ACC112 (cell line): Measurements from ENCODE around the gene ERBB4.

ENCODE experiments used
- H2AFZ ChIP-seq: fragments of 200-600 bp; sonication (generic); one replicate; pipeline ENCODE4 v1.6.0; 2017; ENCODE audit warnings: antibody characterized with exemption, low read length; ENCODE audit not compliant: unreplicated experiment
- H3K27ac ChIP-seq: fragments of 200-600 bp; sonication (generic); 2 replicates; pipeline ENCODE4 v1.5.1; 2014; ENCODE audit warnings: low read depth, mild to moderate bottlenecking, antibody characterized with exemption, low read length, moderate library complexity
- H3K27me3 ChIP-seq: fragments of 200-600 bp; sonication (generic); 2 replicates; pipeline ENCODE4 v1.6.1; 2014; ENCODE audit warnings: mild to moderate bottlenecking, antibody characterized with exemption, low read length, moderate library complexity, mixed read lengths; ENCODE audit not compliant: insufficient read depth
- H3K36me3 ChIP-seq: fragments of 200-600 bp; sonication (generic); 2 replicates; pipeline ENCODE4 v1.6.1; 2016; ENCODE audit warnings: mild to moderate bottlenecking, antibody characterized with exemption, low read length, moderate library complexity, mixed read lengths; ENCODE audit not compliant: insufficient read depth
- H3K4me1 ChIP-seq: fragments of 200-600 bp; sonication (generic); one replicate; pipeline ENCODE4 v1.6.1; 2016; ENCODE audit warnings: low read length, mixed read lengths; ENCODE audit not compliant: insufficient read depth, unreplicated experiment, control insufficient read depth
- H3K4me3 ChIP-seq: fragments of 200-600 bp; sonication (generic); 2 replicates; pipeline ENCODE4 v1.5.1; 2014; ENCODE audit warnings: mild to moderate bottlenecking, low read depth, low read length
- H3K79me2 ChIP-seq: fragments of 200-600 bp; sonication (generic); one replicate; pipeline ENCODE4 v1.6.0; 2016; ENCODE audit warnings: low read length; ENCODE audit not compliant: control insufficient read depth, unreplicated experiment, insufficient read depth

The ERBB4 gene

GRCh38 chr2:212299943-212300342, 238.7 kb downstream of the ERBB4 start:
- H3K36me3 ChIP-seq: no peaks in the 10 kb centered on the region
- H3K4me3 ChIP-seq: no peak overlapping the region
- H2AFZ ChIP-seq: no peak overlapping the region
- no peak overlapping the region for H3K27ac ChIP-seq
- no peaks in the 10 kb centered on the region for H3K4me1 ChIP-seq
- no peaks in the 10 kb centered on the region for H3K27me3 ChIP-seq
- no peaks in the 10 kb centered on the region for H3K79me2 ChIP-seq

DNA sequence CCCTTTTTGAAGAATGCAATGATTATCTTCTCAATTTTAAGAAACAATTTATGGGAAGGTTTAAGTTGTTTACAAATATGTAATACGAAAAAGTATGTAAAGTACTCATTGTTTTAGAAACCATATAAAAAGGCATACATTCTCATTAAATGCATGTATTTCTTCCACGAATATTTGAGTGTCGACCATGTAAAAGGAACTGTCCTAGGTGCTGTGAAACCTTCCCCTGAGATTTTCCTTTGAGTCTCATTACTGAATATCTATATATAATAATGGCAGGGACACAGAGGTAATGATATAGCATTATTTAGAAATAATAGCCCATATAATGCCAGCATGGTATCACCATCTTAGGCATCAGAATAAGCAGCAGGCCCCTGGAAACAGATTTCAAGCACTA, 239.3 kb downstream of the ERBB4 start:
- H3K79me2 ChIP-seq: no peaks in the 10 kb centered on the region
- no peak overlapping the region for H2AFZ ChIP-seq
- no peak overlapping the region for H3K27ac ChIP-seq
- no peak overlapping the region for H3K4me3 ChIP-seq
- H3K36me3 ChIP-seq: no peaks in the 10 kb centered on the region
- no peaks in the 10 kb centered on the region for H3K4me1 ChIP-seq
- H3K27me3 ChIP-seq: no peaks in the 10 kb centered on the region

GRCh38 chr2:212295571-212295970, 243.0 kb downstream of the ERBB4 start:
- no peaks in the 10 kb centered on the region for H3K27me3 ChIP-seq
- H3K4me1 ChIP-seq: no peaks in the 10 kb centered on the region
- no peaks in the 10 kb centered on the region for H3K79me2 ChIP-seq
- no peaks in the 10 kb centered on the region for H3K36me3 ChIP-seq
- no peak overlapping the region for H2AFZ ChIP-seq
- H3K4me3 ChIP-seq: no peak overlapping the region
- no peak overlapping the region for H3K27ac ChIP-seq

DNA sequence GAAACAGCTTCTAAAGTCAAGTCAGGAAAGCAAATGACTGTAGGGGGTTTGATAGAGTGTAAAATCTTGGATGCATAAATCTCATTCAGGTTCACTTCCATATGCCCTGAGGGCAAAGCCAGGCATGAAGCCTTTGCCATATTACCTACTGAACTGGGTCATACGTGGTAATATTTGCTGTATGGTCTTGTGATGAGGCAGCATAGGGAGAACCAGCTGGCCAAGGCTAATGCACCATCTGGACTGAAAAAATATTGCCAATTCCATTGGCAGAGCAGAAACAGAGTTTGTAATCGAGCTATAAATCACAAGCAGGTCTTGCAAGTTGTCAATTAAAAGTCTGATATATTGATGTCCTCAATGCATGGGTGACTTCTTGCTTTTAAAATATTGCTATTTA, 243.8 kb downstream of the ERBB4 start:
- no peaks in the 10 kb centered on the region for H3K79me2 ChIP-seq
- no peaks in the 10 kb centered on the region for H3K27me3 ChIP-seq
- H2AFZ ChIP-seq: no peak overlapping the region
- no peaks in the 10 kb centered on the region for H3K4me1 ChIP-seq
- no peak overlapping the region for H3K4me3 ChIP-seq
- H3K27ac ChIP-seq: no peak overlapping the region
- H3K36me3 ChIP-seq: no peaks in the 10 kb centered on the region

GRCh38 chr2:212289301-212289700, 249.3 kb downstream of the ERBB4 start:
- Histone ChIP-seq H2AFZ (peak overlapping the region; percentile 29), H3K27ac (no peak overlapping the region), H3K36me3 (no peaks in the 10 kb centered on the region), H3K79me2 (no peaks in the 10 kb centered on the region), H3K4me3 (no peak overlapping the region), H3K27me3 (no peaks in the 10 kb centered on the region), H3K4me1 (no peaks in the 10 kb centered on the region)

DNA sequence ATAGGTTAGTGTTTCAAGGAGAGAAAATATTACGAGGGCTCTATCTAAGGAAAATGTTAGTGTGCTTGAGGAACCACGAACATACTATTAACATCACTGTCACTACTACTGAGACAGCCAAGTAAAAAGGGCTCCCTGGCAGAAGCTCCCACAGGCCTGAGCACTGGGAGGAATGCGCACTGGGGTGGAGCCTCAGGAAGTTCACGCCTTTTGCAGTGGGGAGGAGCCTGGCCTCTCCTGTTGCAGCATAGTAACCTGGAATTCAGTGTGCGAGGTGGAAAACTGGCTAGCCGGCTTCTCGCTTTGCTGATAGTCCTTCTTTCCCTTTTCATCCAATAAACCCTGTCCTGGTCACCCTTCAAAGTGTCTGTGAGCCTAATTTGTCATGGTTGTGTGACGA, 250.3 kb downstream of the ERBB4 start:
- no peak overlapping the region for H3K4me3 ChIP-seq
- no peak overlapping the region for H2AFZ ChIP-seq
- no peaks in the 10 kb centered on the region for H3K79me2 ChIP-seq
- no peaks in the 10 kb centered on the region for H3K27me3 ChIP-seq
- no peak overlapping the region for H3K27ac ChIP-seq
- H3K4me1 ChIP-seq: no peaks in the 10 kb centered on the region
- H3K36me3 ChIP-seq: no peaks in the 10 kb centered on the region

GRCh38 chr2:212284166-212284565, 254.4 kb downstream of the ERBB4 start:
- Histone ChIP-seq H3K36me3 (no peaks in the 10 kb centered on the region), H3K79me2 (no peaks in the 10 kb centered on the region), H3K4me3 (no peak overlapping the region), H3K27me3 (no peaks in the 10 kb centered on the region), H2AFZ (no peak overlapping the region), H3K27ac (no peak overlapping the region), H3K4me1 (no peaks in the 10 kb centered on the region)

GRCh38 chr2:212282671-212283261, 255.8 kb downstream of the ERBB4 start:
- no peaks in the 10 kb centered on the region for H3K4me1 ChIP-seq
- no peak overlapping the region for H3K4me3 ChIP-seq
- no peaks in the 10 kb centered on the region for H3K27me3 ChIP-seq
- no peaks in the 10 kb centered on the region for H3K36me3 ChIP-seq
- H3K79me2 ChIP-seq: no peaks in the 10 kb centered on the region
- no peak overlapping the region for H2AFZ ChIP-seq
- no peak overlapping the region for H3K27ac ChIP-seq

GRCh38 chr2:212276813-212277212, 261.8 kb downstream of the ERBB4 start:
- Histone ChIP-seq H3K79me2 (no peaks in the 10 kb centered on the region), H3K4me3 (no peak overlapping the region), H2AFZ (no peak overlapping the region), H3K36me3 (no peaks in the 10 kb centered on the region), H3K27me3 (no peaks in the 10 kb centered on the region), H3K27ac (no peak overlapping the region), H3K4me1 (no peaks in the 10 kb centered on the region)

- Histone ChIP-seq H3K4me1 (no peaks in the 10 kb centered on the region), H3K36me3 (no peaks in the 10 kb centered on the region), H3K79me2 (no peaks in the 10 kb centered on the region)
These were observed 264.4 kb downstream of the ERBB4 start for GRCh38 chr2:212274215-212274614.

GRCh38 chr2:212271583-212271982, 267.0 kb downstream of the ERBB4 start:
- Histone ChIP-seq H3K79me2 (no peaks in the 10 kb centered on the region), H3K27ac (no peak overlapping the region), H3K4me3 (no peak overlapping the region), H2AFZ (no peak overlapping the region), H3K4me1 (no peaks in the 10 kb centered on the region), H3K27me3 (no peaks in the 10 kb centered on the region), H3K36me3 (no peaks in the 10 kb centered on the region)

More at GRCh38 chr2:212274215-212274614, 264.4 kb downstream of the ERBB4 start:
- no peaks in the 10 kb centered on the region for H3K27me3 ChIP-seq
- no peak overlapping the region for H2AFZ ChIP-seq
- H3K4me3 ChIP-seq: no peak overlapping the region
- no peak overlapping the region for H3K27ac ChIP-seq
